Measurements from ENCODE around the gene HGFAC.

The HGFAC gene

DNA sequence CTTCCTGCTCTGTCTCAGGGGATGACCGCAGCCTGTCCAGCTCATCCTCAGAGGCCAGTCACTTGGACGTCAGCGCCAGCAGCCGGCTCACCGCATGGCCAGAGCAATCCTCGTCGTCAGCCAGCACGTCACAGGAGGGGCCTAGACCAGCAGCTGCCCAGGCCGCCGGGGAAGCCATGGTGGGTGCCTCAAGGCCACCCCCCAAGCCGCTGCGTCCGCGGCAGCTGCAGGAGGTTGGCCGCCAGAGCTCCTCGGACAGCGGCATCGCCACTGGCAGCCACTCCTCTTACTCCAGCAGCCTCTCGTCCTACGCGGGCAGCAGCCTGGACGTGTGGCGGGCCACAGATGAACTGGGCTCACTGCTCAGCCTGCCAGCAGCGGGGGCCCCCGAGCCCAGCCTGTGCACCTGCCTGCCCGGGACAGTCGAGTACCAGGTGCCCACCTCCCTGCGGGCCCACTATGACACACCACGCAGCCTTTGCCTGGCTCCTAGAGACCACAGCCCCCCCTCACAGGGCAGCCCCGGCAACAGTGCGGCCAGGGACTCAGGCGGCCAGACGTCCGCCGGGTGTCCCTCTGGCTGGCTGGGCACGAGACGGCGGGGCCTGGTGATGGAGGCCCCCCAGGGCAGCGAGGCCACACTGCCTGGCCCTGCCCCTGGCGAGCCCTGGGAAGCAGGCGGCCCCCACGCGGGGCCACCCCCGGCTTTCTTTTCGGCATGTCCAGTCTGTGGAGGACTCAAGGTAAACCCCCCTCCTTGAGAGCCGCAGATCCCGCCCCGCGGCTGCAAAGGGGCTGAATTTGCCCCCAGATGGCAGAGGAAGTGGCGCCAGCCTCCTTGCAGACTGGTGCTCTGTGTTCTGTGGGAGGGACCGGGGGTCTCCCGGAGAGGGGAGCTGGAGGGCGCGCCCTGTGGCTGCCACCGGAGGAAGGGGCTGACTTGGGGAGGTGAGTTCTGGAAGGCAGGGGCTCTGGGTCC, 51.3 kb downstream of the HGFAC start:
- no peak for DNase-seq

DNA sequence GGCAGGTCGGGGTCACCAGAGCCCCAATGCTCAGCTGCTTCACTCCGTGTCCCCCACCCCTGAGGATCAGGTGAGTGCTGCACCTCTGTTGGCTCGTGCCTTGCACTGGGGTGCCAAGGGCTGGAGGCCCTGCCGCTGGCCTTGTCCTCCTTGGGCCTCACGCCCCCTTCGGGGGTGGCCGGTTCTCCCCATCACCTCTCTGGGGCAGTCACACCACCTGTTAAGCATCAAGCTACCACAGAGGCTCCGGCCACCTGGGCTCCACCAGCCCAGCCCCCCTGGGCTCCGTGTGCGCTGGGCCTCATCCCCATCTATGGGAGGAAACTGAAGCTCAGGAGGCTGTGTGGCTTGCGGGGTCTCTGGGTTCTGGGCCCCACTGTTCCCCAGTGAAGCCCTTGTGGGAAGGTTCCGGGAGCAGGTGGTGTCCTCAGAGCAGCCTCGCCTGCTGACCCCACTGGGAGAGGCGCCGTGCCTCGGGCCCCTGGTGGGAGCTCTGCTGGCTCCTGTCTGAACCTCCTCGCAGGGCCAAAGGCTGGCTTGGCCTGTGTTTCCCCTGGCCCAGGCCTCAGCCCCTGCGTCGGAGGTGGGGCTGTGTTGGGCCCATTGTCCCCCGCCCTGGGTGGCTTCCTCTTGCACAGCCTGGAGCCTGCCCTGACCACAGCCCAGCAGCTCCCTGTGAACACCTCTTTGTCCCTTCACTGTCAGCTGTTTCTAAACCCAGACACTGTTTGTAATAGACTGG, 52.1 kb downstream of the HGFAC start:
- DNase-seq = no peak

DNA sequence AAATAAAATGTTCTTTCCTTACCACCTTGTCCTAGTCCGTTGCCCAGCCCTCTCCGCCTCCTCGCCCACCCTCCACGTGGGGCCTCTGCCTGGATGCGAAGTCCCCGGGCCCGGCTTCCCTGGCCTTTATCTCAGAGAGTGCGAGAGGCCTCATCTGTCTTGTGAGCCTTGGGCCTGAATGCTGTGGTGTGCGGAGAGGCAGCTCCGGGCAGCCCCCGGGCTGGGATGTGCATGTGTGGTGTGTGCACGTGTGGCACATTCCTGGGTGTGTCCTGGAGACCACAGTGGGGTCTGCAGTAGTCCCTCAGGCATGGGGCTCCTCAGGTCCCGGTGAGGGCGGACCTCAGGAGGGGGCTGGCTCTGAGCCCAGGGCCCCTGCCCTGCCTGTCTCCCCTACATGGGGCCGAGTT, 52.7 kb downstream of the HGFAC start:
- DNase-seq = no peak

DNA sequence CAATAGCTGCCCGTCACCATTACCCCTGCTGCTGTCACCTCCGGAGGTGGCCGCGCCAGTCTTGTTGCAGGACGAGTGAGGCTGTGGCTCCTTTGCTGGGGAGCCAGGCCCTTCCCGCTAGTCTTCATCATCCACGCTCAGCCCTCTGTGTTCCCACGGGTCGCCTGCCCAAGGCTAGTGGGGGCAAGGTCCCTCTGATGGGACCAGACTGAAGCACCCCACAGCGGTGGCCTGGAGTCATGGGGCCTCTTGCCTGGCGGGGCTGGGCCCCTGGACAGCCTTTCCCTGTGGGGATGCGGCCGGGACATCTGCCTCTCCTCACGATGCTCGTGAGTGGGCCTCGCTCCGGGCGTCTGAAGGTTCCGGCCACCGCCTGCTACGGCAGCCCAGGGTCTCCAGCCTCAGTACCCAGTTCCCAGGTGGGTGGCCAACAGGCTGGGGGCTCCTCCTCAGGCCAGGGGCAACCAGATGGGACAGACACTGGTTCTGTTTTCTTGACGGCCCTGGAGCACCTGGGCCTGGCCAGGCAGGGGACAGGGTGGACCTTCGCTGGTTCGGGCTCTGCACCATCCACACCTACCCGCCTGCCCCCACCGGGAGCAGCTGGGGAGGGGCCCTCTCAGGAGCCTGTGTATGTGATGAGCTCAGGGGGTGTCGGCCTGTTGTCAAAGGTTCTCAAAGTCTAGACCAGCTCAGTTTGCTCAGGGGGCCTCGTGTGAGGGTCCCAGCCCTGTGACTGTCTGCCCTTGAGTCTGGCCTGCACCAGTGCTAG, 53.6 kb downstream of the HGFAC start:
- no peak for DNase-seq

DNA sequence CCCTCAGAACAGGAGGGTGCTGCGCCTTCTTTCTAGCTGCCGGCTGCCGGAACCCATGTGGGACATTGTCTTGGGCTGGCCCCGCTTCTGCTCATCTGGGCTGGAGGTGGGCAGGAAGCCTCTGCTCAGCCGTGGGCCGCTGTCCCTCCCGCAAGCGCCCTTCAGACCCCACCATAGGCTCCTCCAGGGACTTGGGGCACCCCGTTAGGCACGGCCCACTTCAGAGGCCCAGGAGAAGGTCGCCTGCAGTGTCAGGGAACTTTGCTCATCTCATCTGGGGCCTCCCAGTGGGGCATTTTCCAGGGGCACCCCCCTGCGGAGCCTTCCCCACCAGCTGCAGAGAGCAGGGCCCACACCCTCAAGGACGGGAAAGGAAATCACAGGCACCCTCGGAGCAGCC, 54.3 kb downstream of the HGFAC start:
- DNase-seq = no peak

- no peak for DNase-seq
Measured at GRCh38 chr4:3497095-3497494, 55.3 kb downstream of the HGFAC start.

GRCh38 chr4:3497523-3498389, 56.0 kb downstream of the HGFAC start:
- DNase-seq = no peak

DNA sequence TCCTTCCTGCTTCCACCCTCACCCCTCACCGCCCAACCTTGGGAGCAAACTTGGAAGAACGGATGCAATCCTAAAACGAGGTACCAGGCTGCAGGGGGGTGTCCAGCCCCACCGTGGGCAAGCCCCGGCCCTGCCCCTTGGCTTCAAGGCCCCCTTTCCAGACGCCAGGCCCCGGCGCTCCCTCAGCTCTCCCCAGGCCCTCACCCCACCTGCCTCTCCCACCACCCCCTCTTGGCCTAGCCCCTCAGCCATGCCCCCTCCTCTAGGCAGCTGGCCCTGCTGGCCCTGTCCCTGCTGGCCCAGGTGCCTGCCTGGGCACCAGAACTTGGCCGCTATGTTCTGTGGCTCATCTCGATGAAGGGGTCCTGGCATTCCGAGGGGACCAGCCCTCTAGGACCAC, 56.6 kb downstream of the HGFAC start:
- DNase-seq = no peak

All from SW 1271 (cell line).